ACC112 (cell line): ENCODE results near the gene MOAP1.
A peak's percentile ranks its signal among the peaks of the same experiment; 100 is the strongest.
"Not testable (repeated sequence)": the region's sequence is repeated elsewhere in the genome, so short reads cannot be mapped to it uniquely, and the experiment has no call there.

Experiments
- H2AFZ ChIP-seq: fragments of 200-600 bp; sonication (generic); one replicate; pipeline ENCODE4 v1.6.0; 2017; ENCODE audit warnings: antibody characterized with exemption, low read length; ENCODE audit not compliant: unreplicated experiment
- H3K27ac ChIP-seq: fragments of 200-600 bp; sonication (generic); 2 replicates; pipeline ENCODE4 v1.5.1; 2014; ENCODE audit warnings: low read depth, mild to moderate bottlenecking, antibody characterized with exemption, low read length, moderate library complexity
- H3K27me3 ChIP-seq: fragments of 200-600 bp; sonication (generic); 2 replicates; pipeline ENCODE4 v1.6.1; 2014; ENCODE audit warnings: mild to moderate bottlenecking, antibody characterized with exemption, low read length, moderate library complexity, mixed read lengths; ENCODE audit not compliant: insufficient read depth
- H3K36me3 ChIP-seq: fragments of 200-600 bp; sonication (generic); 2 replicates; pipeline ENCODE4 v1.6.1; 2016; ENCODE audit warnings: mild to moderate bottlenecking, antibody characterized with exemption, low read length, moderate library complexity, mixed read lengths; ENCODE audit not compliant: insufficient read depth
- H3K4me1 ChIP-seq: fragments of 200-600 bp; sonication (generic); one replicate; pipeline ENCODE4 v1.6.1; 2016; ENCODE audit warnings: low read length, mixed read lengths; ENCODE audit not compliant: insufficient read depth, unreplicated experiment, control insufficient read depth
- H3K4me3 ChIP-seq: fragments of 200-600 bp; sonication (generic); 2 replicates; pipeline ENCODE4 v1.5.1; 2014; ENCODE audit warnings: mild to moderate bottlenecking, low read depth, low read length
- H3K79me2 ChIP-seq: fragments of 200-600 bp; sonication (generic); one replicate; pipeline ENCODE4 v1.6.0; 2016; ENCODE audit warnings: low read length; ENCODE audit not compliant: control insufficient read depth, unreplicated experiment, insufficient read depth

MOAP1 gene, protein sequence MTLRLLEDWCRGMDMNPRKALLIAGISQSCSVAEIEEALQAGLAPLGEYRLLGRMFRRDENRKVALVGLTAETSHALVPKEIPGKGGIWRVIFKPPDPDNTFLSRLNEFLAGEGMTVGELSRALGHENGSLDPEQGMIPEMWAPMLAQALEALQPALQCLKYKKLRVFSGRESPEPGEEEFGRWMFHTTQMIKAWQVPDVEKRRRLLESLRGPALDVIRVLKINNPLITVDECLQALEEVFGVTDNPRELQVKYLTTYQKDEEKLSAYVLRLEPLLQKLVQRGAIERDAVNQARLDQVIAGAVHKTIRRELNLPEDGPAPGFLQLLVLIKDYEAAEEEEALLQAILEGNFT

DNA sequence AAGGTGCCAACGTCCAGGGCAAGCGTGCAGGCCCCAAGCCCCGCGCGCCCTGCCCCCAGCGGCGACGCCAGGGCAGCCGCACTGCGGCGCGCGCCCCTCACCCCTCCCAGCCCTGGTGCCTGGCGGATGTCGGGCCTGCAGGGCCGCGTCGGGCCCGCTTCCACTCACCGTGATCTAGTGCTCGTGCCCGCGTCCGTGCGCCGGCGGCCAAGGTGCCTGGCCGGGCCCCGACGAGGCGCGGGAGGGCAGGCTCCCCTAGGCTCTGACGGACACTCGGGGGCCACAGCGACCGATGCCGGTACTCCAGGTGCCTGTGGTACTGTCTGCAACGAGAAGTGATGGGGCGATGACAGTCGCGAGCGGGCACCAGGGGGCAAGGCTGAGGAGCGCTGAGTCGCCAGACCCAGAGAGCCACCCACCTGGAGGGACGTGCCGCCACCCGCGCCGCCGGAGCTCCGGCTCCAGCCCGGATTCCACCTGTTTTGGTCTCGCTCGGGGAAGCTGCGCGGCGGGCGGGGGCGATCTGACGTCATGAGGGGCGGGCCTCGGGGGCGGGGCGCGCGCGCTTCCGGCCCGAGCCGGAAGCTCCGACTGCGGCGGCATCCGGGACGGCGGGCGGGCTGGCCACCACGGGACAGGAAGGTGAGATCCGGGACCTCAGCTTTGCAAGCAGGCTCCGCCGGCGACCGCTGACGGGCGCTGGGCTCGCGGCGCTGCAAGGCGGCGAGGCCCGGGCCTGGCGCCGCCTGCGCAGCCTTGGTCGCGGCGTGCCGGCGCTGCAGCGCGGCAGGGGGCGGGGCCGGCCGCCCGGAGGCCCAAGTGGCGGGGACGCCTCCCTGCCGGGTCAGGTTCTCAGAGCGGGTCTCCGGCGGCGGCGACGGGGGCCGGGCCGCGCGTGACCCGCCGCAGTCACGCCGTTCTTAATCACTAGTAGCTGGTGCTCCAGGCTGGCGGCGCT, at the start of gene MOAP1, which contains the start of gene LYSET:
Gene MOAP1, minus strand, starts transcription at position 507 of the 958 bp plus-strand sequence. CDS start 655 bp downstream, outside the sequence.
Gene LYSET, plus strand, starts transcription at position 927 of the 958 bp plus-strand sequence. CDS start 89 bp downstream, outside the sequence.
- H3K79me2 ChIP-seq = peaks cover 17% of the 10 kb centered on the region
- H3K4me1 ChIP-seq = peaks cover 8% of the 10 kb centered on the region
- H3K27me3 ChIP-seq = no peaks in the 10 kb centered on the region
- H3K4me3 ChIP-seq = peak within 1 kb of the TSS; percentile 100
- peak within 1 kb of the TSS; percentile 99 for H2AFZ ChIP-seq
- H3K27ac ChIP-seq = peak within 1 kb of the TSS; percentile 84
- no peaks in the 10 kb centered on the region for H3K36me3 ChIP-seq

DNA sequence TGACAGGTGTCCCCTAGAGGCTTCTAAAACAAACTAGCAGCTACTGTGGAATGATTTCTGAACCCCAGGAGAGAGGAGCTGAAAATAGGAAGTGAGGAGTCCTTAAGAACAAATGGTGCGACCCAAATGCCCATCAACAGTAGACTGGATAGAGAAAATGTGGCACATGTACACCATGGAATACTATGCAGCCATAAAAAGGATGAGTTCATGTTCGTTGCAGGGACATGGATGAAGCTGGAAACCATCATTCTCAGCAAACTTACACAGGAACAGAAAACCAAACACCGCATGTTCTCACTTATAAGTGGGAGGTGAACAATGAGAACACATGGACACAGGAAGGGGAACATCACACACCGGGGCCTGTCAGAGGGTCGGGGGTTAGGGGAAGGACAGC, 48.4 kb upstream of the MOAP1 start:
- not testable (repeated sequence) for H3K79me2 ChIP-seq, H2AFZ ChIP-seq, H3K27ac ChIP-seq, H3K27me3 ChIP-seq, H3K4me3 ChIP-seq, H3K4me1 ChIP-seq, H3K36me3 ChIP-seq

DNA sequence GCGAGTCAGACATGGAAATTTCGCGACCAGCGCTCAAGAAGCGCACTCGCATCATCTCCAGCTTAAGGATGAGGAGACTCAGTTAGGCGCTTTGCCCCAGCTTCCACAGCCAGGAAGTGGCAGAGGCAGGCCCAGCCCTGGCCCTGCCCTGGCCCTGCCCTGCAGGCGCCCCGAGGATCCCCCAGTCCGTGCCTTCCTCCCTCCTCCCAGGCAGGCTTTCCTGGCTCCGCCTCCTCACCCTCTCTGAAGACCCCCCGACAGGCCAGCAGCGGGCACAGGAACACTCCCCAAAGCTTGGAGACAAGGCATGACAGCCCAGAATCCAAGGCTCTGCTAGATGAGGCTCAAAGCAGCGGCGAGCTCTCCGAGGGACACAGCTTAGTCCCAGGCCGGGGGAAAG, 47.5 kb upstream of the MOAP1 start:
- Histone ChIP-seq H2AFZ (peak overlapping the region; percentile 75), H3K27me3 (no peaks in the 10 kb centered on the region), H3K4me1 (no peaks in the 10 kb centered on the region), H3K4me3 (peak overlapping the region; percentile 85), H3K36me3 (peaks cover 16% of the 10 kb centered on the region; the same call in 1 of the 2 replicates), H3K79me2 (no peaks in the 10 kb centered on the region), H3K27ac (no peak overlapping the region)

DNA sequence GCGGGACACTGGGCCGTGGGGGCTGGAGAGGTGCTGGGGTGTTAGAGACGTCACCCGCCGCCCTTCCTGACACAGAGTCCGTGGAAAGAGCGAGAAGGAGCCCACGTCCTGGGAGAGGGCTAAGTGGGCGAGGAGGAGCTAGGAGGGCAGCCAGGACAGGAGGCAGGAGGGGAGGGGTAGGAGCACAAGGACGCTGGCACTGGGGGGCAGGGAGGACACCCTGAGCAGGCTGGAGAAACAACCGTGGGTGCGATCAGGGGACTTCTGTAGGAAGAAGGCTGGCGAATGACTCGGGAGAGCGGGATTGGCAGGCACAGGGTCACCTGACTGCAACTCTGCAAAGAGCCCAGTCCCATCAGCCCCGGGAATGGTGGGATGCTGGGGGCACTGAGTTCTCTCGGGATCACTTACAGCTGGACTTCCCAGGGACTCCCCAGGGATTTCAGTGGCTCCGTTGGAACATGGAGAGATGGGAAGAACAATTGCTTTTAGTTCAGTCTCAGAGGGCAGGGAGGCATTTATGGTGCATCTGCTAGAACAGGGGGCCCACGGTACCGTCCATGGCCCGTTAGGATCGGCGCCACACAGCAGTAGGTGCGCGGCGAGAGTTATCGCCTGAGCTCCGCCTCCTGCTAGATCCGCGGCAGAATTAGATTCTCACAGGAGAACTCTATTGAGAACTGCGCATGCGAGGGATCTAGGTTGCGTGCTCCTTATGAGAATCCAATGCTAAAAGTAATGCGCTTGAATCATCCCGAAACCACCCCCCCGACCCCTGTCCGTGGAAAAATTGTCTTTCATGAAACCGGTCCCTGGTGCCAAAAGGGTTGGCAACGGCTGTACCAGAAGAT, 46.7 kb upstream of the MOAP1 start:
- Histone ChIP-seq H3K27ac (peak overlapping the region; percentile 21; the same call in 1 of the 2 replicates), H3K4me3 (peak overlapping the region; percentile 85), H3K36me3 (peaks cover 20% of the 10 kb centered on the region; the same call in 1 of the 2 replicates), H2AFZ (peak overlapping the region; percentile 95), H3K27me3 (no peaks in the 10 kb centered on the region), H3K79me2 (no peaks in the 10 kb centered on the region), H3K4me1 (no peaks in the 10 kb centered on the region)

DNA sequence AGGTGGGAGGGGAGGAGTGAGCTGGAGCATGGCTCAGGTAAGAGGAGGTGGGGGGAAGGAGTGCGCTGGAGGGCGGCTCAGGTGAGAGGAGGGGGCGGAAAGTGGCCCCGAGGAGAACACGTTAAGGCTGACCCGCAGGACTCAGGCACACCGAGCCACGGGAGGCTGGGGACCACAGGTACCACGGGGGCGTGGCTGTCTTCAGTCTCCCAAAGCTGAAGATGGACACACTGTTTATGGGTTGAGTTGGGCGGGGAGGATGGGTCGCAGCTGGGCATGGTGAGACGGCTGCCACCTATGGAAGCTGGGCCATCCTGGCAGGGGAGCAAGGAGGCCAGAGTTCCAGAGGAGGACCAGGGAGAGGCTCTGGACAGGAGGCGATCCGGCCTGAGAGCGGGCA, 45.8 kb upstream of the MOAP1 start:
- no peak overlapping the region for H2AFZ ChIP-seq
- no peaks in the 10 kb centered on the region for H3K79me2 ChIP-seq

DNA sequence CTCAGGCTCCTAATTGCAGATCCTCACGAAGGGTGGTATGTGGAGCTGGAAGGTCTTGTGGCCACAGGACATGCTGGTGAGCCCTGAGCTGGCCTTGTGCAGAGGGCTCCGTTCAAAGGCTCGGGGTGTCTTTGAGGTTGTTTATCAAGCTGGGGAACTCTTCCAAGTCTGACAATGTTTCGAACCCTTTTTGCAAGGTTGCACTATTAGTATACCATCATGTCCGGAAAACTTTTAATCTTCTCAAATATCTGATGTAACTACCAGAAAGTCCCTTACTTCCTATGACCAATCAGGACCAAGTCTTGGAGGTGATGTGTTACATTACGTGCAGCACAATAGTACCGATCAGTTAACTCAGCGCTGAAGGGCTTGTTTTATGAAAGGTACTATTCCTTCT, 43.9 kb upstream of the MOAP1 start:
- Histone ChIP-seq H3K27ac (no peak overlapping the region), H3K4me3 (no peak overlapping the region), H3K79me2 (no peaks in the 10 kb centered on the region), H2AFZ (no peak overlapping the region), H3K36me3 (peaks cover 20% of the 10 kb centered on the region; the same call in 1 of the 2 replicates), H3K4me1 (no peaks in the 10 kb centered on the region), H3K27me3 (no peaks in the 10 kb centered on the region)

More for the DNA sequence above, 45.8 kb upstream of the MOAP1 start:
- Histone ChIP-seq H3K27ac (no peak overlapping the region), H3K27me3 (no peaks in the 10 kb centered on the region), H3K36me3 (peaks cover 20% of the 10 kb centered on the region; the same call in 1 of the 2 replicates), H3K4me3 (no peak overlapping the region), H3K4me1 (no peaks in the 10 kb centered on the region)

DNA sequence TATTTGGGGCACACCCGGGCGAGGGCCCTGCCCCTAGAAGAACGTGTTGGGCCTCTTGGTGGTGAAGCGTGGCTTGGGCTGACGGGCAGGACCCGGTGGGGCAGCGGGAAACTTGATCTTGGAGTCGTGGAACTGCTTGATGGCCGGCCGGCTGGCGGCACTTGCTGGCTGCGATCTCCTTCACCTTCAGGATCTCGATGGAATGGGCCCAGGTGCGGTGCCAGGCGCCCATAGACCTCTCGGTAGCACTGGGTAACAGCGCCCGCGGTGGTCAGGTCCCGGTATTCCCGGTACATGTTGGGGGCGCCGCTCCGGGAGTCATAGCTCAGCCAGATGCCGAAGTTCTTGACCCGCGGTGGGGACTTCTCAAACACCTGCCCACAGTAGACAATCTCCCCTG, 38.9 kb upstream of the MOAP1 start:
- no peak overlapping the region for H3K4me3 ChIP-seq
- no peak overlapping the region for H2AFZ ChIP-seq
- no peak overlapping the region for H3K27ac ChIP-seq
- H3K27me3 ChIP-seq = no peaks in the 10 kb centered on the region
- no peaks in the 10 kb centered on the region for H3K79me2 ChIP-seq
- H3K4me1 ChIP-seq = no peaks in the 10 kb centered on the region
- H3K36me3 ChIP-seq = peaks cover 16% of the 10 kb centered on the region; the same call in 1 of the 2 replicates

DNA sequence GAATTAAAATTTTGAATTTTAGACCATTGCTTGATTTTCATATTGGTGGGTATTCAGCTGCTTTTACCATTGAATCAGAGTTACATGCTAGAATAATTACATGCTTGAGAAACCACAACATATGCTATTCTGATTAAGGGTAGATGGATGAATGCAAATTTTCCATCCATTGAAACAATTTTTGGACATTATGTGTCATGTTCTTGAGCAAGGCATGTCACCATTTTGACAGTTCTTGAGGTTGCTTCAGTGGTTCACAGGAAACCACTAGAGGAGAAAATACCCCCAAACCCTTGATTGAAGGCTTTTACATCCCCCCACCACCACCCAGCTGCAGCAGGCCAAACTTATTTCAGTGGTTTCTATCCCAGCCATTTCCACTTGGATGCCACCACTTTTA, 35.8 kb upstream of the MOAP1 start:
- no peaks in the 10 kb centered on the region for H3K4me1 ChIP-seq
- H3K36me3 ChIP-seq = peaks cover 7% of the 10 kb centered on the region
- H2AFZ ChIP-seq = no peak overlapping the region
- H3K4me3 ChIP-seq = no peak overlapping the region
- no peaks in the 10 kb centered on the region for H3K79me2 ChIP-seq
- H3K27ac ChIP-seq = no peak overlapping the region
- no peaks in the 10 kb centered on the region for H3K27me3 ChIP-seq

DNA sequence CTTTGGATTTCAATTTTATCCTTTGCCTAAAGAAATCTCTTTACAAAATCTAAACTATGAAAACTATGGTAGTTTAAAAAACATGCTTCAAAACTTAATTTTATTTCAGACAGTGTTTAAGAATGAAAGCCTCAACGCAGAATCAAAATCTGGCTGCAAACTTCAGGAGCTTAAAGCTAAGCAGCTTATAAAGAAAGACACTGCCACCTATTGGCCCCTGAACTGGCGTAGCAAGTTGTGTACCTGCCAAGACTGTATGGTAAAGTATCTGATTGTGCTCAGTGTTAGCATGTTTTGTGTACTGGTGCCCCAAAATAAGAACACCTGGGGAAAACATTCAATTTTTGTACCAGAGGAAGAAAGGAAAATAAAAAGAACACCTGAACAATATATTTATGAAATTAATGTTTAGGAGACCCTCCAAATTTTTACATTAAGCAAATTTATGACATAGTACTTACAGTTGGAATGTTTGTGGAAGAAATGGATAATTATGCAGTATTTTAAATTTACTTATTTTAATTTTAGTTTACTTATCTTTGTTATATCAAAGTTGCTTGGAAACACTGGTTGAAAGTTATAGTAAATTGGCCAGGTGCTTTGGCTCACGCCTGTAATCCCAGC, 34.5 kb upstream of the MOAP1 start:
- peaks cover 10% of the 10 kb centered on the region for H3K36me3 ChIP-seq
- no peak overlapping the region for H3K27ac ChIP-seq
- no peaks in the 10 kb centered on the region for H3K79me2 ChIP-seq
- no peak overlapping the region for H2AFZ ChIP-seq
- H3K4me1 ChIP-seq = no peaks in the 10 kb centered on the region
- no peak overlapping the region for H3K4me3 ChIP-seq
- H3K27me3 ChIP-seq = no peaks in the 10 kb centered on the region
